ENCODE data around the gene DNAH6. TPM values are rescaled to one million over a fixed set of nuclear protein-coding genes. Genes with fewer than 3 reads are reported as not detected.

Gene DNAH6
- total and polyA plus RNA-seq, 2 of the 13 experiments (the other 11 are each of a cell fraction or from before 2014, with no cell fraction given): 0.01 TPM; not detected in 1

DNA sequence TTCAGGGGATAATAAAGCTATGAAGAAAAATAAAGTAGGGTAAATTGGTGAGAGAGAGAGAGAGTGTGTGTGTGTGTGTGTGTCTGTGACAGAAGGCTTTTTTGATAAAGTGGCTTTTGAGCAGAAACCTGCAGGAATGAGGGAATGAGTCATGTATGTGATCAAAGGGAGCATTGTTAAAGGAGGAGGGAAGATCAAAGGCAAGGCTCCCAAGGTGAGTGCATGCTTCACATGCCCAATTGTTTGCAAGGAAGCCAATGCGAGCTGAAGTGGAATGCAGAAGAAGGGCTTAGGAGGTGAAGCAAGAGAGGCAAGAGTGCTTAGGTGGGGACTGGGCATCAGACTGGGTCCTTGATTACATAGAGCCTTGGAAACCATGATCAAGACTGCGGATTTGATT, 96.8 kb downstream of the DNAH6 start (continued):
- TF ChIP-seq ZNF407 (CRISPR knock-in tag; IDR thresholded peaks at IDR 0.05; ENCODE audit: not compliant biosample characterization) (no peak), REXO4 (CRISPR knock-in tag; IDR thresholded peaks at IDR 0.05; ENCODE audit: borderline replicate concordance) (no peak), ZNF891 (CRISPR knock-in tag; IDR thresholded peaks at IDR 0.05) (no peak), ZNF598 (CRISPR knock-in tag; IDR thresholded peaks at IDR 0.05; ENCODE audit: borderline replicate concordance) (no peak), ZSCAN5A (CRISPR knock-in tag; IDR thresholded peaks at IDR 0.05; ENCODE audit: borderline replicate concordance) (peak; percentile 80; the same call in 1 of the 2 replicates), SMC3 (IDR thresholded peaks at IDR 0.05; ENCODE audit: low read length) (no peak), ZNF850 (CRISPR knock-in tag; conservative IDR thresholded peaks at IDR 0.05) (no peak), CENPT (CRISPR knock-in tag; IDR thresholded peaks at IDR 0.05; ENCODE audit: low read depth) (no peak), GABPA (IDR thresholded peaks at IDR 0.05; ENCODE audit: low read depth, low read length) (no peak), GABPA (CRISPR knock-in tag; IDR thresholded peaks at IDR 0.05; ENCODE audit: low read depth) (no peak), AFF4 (CRISPR knock-in tag; IDR thresholded peaks at IDR 0.05) (no peak), ZNF878 (CRISPR knock-in tag; IDR thresholded peaks at IDR 0.05) (no peak), XRCC5 (optimal IDR thresholded peaks at IDR 0.05; ENCODE audit: low read length) (peak; percentile 77), ZBTB1 (CRISPR knock-in tag; IDR thresholded peaks at IDR 0.05; ENCODE audit: borderline replicate concordance) (no peak)
- TF ChIP-seq, protein P1, sequence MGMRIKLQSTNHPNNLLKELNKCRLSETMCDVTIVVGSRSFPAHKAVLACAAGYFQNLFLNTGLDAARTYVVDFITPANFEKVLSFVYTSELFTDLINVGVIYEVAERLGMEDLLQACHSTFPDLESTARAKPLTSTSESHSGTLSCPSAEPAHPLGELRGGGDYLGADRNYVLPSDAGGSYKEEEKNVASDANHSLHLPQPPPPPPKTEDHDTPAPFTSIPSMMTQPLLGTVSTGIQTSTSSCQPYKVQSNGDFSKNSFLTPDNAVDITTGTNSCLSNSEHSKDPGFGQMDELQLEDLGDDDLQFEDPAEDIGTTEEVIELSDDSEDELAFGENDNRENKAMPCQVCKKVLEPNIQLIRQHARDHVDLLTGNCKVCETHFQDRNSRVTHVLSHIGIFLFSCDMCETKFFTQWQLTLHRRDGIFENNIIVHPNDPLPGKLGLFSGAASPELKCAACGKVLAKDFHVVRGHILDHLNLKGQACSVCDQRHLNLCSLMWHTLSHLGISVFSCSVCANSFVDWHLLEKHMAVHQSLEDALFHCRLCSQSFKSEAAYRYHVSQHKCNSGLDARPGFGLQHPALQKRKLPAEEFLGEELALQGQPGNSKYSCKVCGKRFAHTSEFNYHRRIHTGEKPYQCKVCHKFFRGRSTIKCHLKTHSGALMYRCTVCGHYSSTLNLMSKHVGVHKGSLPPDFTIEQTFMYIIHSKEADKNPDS (CRISPR knock-in tag; IDR thresholded peaks at IDR 0.05): no peak
